ENCODE measurements around the gene TRIM46. TPM values are rescaled to one million over a fixed set of nuclear protein-coding genes. Genes with fewer than 3 reads are reported as not detected.
A peak's percentile ranks its signal among the peaks of the same experiment; 100 is the strongest.

The TRIM46 gene
- total and polyA plus RNA-seq, 9 of the 15 experiments (the other 6 are each of a cell fraction or from before 2014, with no cell fraction given) = 0.05 to 0.60 (median 0.16) TPM; not detected in 3

DNA sequence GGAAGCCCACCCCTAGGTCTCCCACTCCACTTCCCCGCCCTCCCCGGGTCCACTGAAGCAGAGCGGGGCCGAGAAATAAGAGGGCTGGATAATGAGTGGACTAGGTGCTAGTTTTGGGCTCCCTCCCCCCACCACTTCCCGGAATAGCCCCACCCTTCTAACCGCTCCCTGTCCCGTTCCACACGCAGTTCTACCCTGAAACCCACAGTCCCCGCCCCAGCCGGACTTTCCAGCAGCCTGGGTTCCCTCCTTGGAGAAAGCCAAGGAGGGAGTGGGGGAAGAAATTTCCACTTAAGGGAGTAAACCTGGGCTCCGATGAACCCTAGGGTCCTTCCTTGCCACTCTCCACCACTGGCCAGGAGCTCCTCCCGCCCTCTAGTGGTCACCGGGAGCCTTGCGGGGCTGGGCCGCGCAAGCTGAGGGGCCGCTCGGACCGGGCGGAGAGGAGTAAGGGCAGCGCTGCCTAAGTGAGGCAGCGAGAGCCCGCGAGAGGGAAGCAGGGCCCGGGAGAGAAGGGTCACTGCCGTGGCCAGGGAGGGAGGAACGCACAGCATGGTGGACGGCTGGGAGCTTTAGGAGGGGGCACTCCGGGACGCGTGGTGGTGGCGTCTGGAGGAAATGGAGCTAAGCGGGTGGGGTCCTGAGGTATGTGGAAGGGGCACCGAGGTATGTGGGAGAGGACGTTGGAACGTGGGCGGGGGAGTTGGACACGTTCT, 19.8 kb downstream of the TRIM46 start (continued):
- TF ChIP-seq, protein P1, sequence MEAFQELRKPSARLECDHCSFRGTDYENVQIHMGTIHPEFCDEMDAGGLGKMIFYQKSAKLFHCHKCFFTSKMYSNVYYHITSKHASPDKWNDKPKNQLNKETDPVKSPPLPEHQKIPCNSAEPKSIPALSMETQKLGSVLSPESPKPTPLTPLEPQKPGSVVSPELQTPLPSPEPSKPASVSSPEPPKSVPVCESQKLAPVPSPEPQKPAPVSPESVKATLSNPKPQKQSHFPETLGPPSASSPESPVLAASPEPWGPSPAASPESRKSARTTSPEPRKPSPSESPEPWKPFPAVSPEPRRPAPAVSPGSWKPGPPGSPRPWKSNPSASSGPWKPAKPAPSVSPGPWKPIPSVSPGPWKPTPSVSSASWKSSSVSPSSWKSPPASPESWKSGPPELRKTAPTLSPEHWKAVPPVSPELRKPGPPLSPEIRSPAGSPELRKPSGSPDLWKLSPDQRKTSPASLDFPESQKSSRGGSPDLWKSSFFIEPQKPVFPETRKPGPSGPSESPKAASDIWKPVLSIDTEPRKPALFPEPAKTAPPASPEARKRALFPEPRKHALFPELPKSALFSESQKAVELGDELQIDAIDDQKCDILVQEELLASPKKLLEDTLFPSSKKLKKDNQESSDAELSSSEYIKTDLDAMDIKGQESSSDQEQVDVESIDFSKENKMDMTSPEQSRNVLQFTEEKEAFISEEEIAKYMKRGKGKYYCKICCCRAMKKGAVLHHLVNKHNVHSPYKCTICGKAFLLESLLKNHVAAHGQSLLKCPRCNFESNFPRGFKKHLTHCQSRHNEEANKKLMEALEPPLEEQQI (IDR thresholded peaks at IDR 0.05) = no peak
- no peak for TF ChIP-seq TEAD2 (tag; IDR thresholded peaks at IDR 0.05)
- TF ChIP-seq ZNF408 (CRISPR knock-in tag; IDR thresholded peaks at IDR 0.05; ENCODE audit: low read depth) = no peak
- no peak for TF ChIP-seq ZNF77 (CRISPR knock-in tag; IDR thresholded peaks at IDR 0.05)
- TF ChIP-seq SMARCA4 (IDR thresholded peaks at IDR 0.05) = peak; percentile 66; the same call in 1 of the 2 replicates
- peak; percentile 69; the same call in 1 of the 2 replicates for TF ChIP-seq GABPB1 (CRISPR knock-in tag; IDR thresholded peaks at IDR 0.05)
- TF ChIP-seq SMARCC2 (IDR thresholded peaks at IDR 0.05; ENCODE audit: low read depth) = no peak
- TF ChIP-seq ZNF561 (CRISPR knock-in tag; conservative IDR thresholded peaks at IDR 0.05) = no peak
- no peak for TF ChIP-seq HNRNPUL1 (IDR thresholded peaks at IDR 0.05; ENCODE audit: low read length)
- no peak for TF ChIP-seq C11orf30 (IDR thresholded peaks at IDR 0.05; ENCODE audit: low read depth)
- TF ChIP-seq, protein P2, sequence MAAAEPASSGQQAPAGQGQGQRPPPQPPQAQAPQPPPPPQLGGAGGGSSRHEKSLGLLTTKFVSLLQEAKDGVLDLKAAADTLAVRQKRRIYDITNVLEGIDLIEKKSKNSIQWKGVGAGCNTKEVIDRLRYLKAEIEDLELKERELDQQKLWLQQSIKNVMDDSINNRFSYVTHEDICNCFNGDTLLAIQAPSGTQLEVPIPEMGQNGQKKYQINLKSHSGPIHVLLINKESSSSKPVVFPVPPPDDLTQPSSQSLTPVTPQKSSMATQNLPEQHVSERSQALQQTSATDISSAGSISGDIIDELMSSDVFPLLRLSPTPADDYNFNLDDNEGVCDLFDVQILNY (CRISPR knock-in tag; IDR thresholded peaks at IDR 0.05) = no peak
- peak; percentile 93 for TF ChIP-seq EGR1 (conservative IDR thresholded peaks at IDR 0.05)
- no peak for TF ChIP-seq POLR2AphosphoS2 (IDR thresholded peaks at IDR 0.05; ENCODE audit: low read length)
- TF ChIP-seq SIN3B (IDR thresholded peaks at IDR 0.05; ENCODE audit: low read depth) = no peak; the same call in 1 of the 2 replicates
- TF ChIP-seq ZNF444 (CRISPR knock-in tag; IDR thresholded peaks at IDR 0.05) = no peak
- peak; percentile 84 for TF ChIP-seq HDAC2 (IDR thresholded peaks at IDR 0.05)
- no peak for TF ChIP-seq OTX1 (CRISPR knock-in tag; IDR thresholded peaks at IDR 0.05)
- TF ChIP-seq KAT8 (IDR thresholded peaks at IDR 0.05; ENCODE audit: low read depth) = no peak
- TF ChIP-seq NCOA1 (IDR thresholded peaks at IDR 0.05; ENCODE audit: low read depth) = peak; percentile 21; the same call in 1 of the 2 replicates
- TF ChIP-seq, protein P3, sequence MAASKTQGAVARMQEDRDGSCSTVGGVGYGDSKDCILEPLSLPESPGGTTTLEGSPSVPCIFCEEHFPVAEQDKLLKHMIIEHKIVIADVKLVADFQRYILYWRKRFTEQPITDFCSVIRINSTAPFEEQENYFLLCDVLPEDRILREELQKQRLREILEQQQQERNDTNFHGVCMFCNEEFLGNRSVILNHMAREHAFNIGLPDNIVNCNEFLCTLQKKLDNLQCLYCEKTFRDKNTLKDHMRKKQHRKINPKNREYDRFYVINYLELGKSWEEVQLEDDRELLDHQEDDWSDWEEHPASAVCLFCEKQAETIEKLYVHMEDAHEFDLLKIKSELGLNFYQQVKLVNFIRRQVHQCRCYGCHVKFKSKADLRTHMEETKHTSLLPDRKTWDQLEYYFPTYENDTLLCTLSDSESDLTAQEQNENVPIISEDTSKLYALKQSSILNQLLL (CRISPR knock-in tag; IDR thresholded peaks at IDR 0.05; ENCODE audit: borderline replicate concordance) = no peak
- no peak for TF ChIP-seq SAFB2 (IDR thresholded peaks at IDR 0.05; ENCODE audit: borderline replicate concordance, low read depth, low read length, severe bottlenecking)
- TF ChIP-seq FOSL1 (tag; conservative IDR thresholded peaks at IDR 0.05) = no peak
- TF ChIP-seq SLC30A9 (CRISPR knock-in tag; IDR thresholded peaks at IDR 0.05) = no peak
- no peak for TF ChIP-seq FOXJ2 (tag; IDR thresholded peaks at IDR 0.05)
- TF ChIP-seq, protein P4, sequence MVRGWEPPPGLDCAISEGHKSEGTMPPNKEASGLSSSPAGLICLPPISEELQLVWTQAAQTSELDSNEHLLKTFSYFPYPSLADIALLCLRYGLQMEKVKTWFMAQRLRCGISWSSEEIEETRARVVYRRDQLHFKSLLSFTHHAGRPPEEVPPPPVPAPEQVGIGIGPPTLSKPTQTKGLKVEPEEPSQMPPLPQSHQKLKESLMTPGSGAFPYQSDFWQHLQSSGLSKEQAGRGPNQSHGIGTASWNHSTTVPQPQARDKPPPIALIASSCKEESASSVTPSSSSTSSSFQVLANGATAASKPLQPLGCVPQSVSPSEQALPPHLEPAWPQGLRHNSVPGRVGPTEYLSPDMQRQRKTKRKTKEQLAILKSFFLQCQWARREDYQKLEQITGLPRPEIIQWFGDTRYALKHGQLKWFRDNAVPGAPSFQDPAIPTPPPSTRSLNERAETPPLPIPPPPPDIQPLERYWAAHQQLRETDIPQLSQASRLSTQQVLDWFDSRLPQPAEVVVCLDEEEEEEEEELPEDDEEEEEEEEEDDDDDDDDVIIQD (CRISPR knock-in tag; IDR thresholded peaks at IDR 0.05) = no peak
